AG09319 (cell line): ENCODE results near the gene OMA1.
"Not testable (repeated sequence)": the region's sequence is repeated elsewhere in the genome, so short reads cannot be mapped to it uniquely, and the experiment has no call there.

Experiments used
- DNase-seq: peaks from one replicate; pipeline ENCODE4 v3.0.0-alpha.2; 2010; ENCODE audit warnings: low read depth; ENCODE audit errors: extremely low read depth
- CTCF ChIP-seq: IDR thresholded peaks from 2 replicates; pipeline ENCODE4 v1.5.1; 2011; ENCODE audit warnings: low read depth, mild to moderate bottlenecking, inconsistent platforms, low read length, moderate library complexity

Gene OMA1

GRCh38 chr1:58586271-58586670 is 39.7 kb upstream of the OMA1 start:
- no peak for TF ChIP-seq CTCF

GRCh38 chr1:58585581-58586151 is 39.1 kb upstream of the OMA1 start:
- no peak for DNase-seq
- no peak for TF ChIP-seq CTCF

More at GRCh38 chr1:58586271-58586670, 39.7 kb upstream of the OMA1 start:
- DNase-seq = no peak

GRCh38 chr1:58585166-58585565 is 38.6 kb upstream of the OMA1 start:
- no peak for TF ChIP-seq CTCF
- no peak for DNase-seq

- DNase-seq = peak; percentile 79
- no peak for TF ChIP-seq CTCF
These were observed 37.8 kb upstream of the OMA1 start for GRCh38 chr1:58584082-58584895.

GRCh38 chr1:58583496-58583895 is 37.0 kb upstream of the OMA1 start:
- DNase-seq = no peak
- TF ChIP-seq CTCF = no peak

GRCh38 chr1:58582143-58582542 is 35.6 kb upstream of the OMA1 start:
- DNase-seq = not testable (repeated sequence)

GRCh38 chr1:58581641-58582040 is 35.1 kb upstream of the OMA1 start:
- no peak for DNase-seq
- no peak for TF ChIP-seq CTCF
